ENCODE results near the gene ZNF787.
"Not testable (repeated sequence)": the region's sequence is repeated elsewhere in the genome, so short reads cannot be mapped to it uniquely, and the experiment has no call there.

- not testable (repeated sequence) for TF ChIP-seq POLR2A, CTCF (IDR thresholded peaks at IDR 0.05)
Measured at GRCh38 chr19:56148955-56149655, 28.0 kb upstream of the ZNF787 start.
